GM10266 (cell line): ENCODE results near the gene FOXP2.

Experiments
- DNase-seq: peaks from one replicate; pipeline ENCODE4 v3.0.0; 2012; ENCODE audit errors: extremely low spot score
- TF ChIP-seq, protein P1 (sequence below): IDR thresholded peaks from 2 replicates; pipeline ENCODE4 v1.5.1; 2012; ENCODE audit warnings: mild to moderate bottlenecking, low read depth; ENCODE audit not compliant: control insufficient read depth, insufficient read depth; ENCODE audit errors: missing control alignments

The FOXP2 gene

DNA sequence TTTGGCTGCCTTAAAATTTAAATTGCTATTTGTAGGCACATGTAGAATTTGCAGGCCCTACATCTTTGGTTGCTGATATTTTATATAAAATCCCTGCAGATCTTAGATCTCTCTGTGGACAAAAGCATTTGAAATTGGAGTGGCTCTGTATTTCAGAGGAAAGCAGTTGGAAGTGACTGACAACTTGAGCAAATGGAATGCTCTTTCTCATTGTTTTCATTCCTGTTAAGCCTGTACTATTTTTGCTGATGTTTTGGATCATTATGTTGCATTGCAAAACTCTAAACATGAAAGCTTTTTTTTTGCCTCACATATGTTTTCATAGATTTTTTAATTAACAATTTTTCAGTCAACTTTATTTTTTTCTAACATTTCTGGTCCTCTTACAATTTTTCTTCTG lies 256.1 kb downstream of the FOXP2 start:
- TF ChIP-seq, protein P1, sequence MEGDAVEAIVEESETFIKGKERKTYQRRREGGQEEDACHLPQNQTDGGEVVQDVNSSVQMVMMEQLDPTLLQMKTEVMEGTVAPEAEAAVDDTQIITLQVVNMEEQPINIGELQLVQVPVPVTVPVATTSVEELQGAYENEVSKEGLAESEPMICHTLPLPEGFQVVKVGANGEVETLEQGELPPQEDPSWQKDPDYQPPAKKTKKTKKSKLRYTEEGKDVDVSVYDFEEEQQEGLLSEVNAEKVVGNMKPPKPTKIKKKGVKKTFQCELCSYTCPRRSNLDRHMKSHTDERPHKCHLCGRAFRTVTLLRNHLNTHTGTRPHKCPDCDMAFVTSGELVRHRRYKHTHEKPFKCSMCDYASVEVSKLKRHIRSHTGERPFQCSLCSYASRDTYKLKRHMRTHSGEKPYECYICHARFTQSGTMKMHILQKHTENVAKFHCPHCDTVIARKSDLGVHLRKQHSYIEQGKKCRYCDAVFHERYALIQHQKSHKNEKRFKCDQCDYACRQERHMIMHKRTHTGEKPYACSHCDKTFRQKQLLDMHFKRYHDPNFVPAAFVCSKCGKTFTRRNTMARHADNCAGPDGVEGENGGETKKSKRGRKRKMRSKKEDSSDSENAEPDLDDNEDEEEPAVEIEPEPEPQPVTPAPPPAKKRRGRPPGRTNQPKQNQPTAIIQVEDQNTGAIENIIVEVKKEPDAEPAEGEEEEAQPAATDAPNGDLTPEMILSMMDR: no peak
- no peak for DNase-seq

- no peak for DNase-seq
- TF ChIP-seq, protein P1: no peak
Observed at GRCh38 chr7:114671563-114672123, 257.0 kb downstream of the FOXP2 start.

GRCh38 chr7:114678116-114678515 lies 263.5 kb downstream of the FOXP2 start:
- DNase-seq: no peak
- TF ChIP-seq, protein P1: no peak

DNA sequence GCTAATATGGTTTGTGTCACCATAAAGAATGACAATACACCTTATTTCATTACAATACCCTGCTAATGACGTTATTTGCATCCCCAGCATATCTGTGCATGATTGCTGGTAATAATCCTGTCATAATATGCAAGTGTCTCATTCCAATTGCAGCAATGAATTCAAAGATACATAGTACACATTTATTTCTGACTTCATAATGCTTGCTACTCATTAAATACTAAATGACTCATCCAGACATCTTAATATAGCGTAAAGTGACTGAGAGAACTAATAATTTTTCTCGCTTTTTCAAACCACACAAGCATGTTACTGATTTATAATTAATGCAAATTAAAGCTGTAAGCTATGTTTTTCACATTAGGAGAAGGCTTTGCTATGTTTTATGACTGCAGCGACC lies 272.6 kb downstream of the FOXP2 start:
- TF ChIP-seq, protein P1: no peak
- DNase-seq: no peak

DNA sequence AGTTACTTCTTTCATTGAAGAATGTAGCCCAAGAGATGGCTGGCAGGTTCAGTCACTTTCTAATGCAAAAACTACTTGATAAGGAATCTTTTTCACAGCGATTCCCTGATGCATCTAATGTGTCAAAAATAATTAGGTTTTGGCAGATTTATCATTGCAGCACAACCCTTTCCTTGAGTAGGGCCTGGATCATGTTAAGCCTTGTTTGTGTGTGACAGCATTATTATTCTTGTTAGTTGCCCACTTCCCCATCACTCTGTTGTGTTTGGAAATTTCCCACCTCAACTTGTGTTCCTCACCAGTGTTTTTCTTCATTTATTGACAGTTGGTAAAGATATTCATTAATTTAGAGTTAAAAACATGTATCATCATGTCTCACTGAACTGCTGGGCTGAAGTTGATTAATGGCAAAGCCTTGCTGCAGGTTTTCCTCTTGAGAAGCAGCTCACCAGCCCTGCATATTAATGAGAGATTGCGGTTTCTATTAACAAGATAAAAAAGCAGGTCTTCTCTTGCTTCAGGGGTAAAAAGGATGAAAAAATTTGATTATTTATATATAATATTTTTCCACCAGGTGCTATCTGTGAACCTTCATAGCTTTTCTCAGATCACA lies 273.9 kb downstream of the FOXP2 start:
- no peak for DNase-seq

GRCh38 chr7:114689406-114689805 lies 274.8 kb downstream of the FOXP2 start:
- no peak for DNase-seq
- TF ChIP-seq, protein P1: no peak

More for the DNA sequence above, 273.9 kb downstream of the FOXP2 start:
- TF ChIP-seq, protein P1: no peak

- TF ChIP-seq, protein P1: no peak
- DNase-seq: no peak
Observed at GRCh38 chr7:114691605-114692004, 277.0 kb downstream of the FOXP2 start.
